Colonic mucosa (tissue), 4 donors: ENCODE measurements around the gene RARA. TPM values are rescaled to one million over a fixed set of nuclear protein-coding genes. Genes with fewer than 3 reads are reported as not detected.

Experiments used
- DNase-seq: peaks from one replicate; pipeline ENCODE4 v3.0.0-alpha.2; 2020
- H3K27ac ChIP-seq: fragments of 200-600 bp; one replicate; pipeline ENCODE4 v1.8.0; 2021
- H3K27me3 ChIP-seq: fragments of 200-600 bp; one replicate; pipeline ENCODE4 v1.8.0; 2021
- H3K36me3 ChIP-seq: fragments of 200-600 bp; one replicate; pipeline ENCODE4 v1.8.0; 2021
- H3K4me1 ChIP-seq: fragments of 200-600 bp; one replicate; pipeline ENCODE4 v1.8.0; 2021; ENCODE audit warnings: mild to moderate bottlenecking
- H3K4me3 ChIP-seq: fragments of 200-600 bp; one replicate; pipeline ENCODE4 v1.8.0; 2021
- H3K9ac ChIP-seq, 2 donors: one replicate each; pipeline ENCODE4 v1.7.0; 2013; ENCODE audit warnings: control low read depth in 2 of 2, low read depth in 2 of 2, low read length in 2 of 2
- H3K9me3 ChIP-seq: fragments of 200-600 bp; one replicate; pipeline ENCODE4 v1.8.0; 2021
- intact Hi-C: fragments of 100-400 bp; cut with DNase I; formaldehyde crosslinking; loops from one replicate; pipeline ENCODE4 v1.14.1; 2022
- total RNA-seq, 2 donors: library from RNA; stranded (reverse); fragmentation: NEBNext Ultra II Directional in 1 of 2; extraction: Animal tissue kit (Norgen Biotek cat#: 25700) in 1 of 2; gene quantifications; one replicate each; pipeline ENCODE4 v1.2.1, GENCODE V29; 2021
- TF ChIP-seq, protein P1 (sequence below): fragments of 200-600 bp; IDR thresholded peaks from one replicate; pipeline ENCODE4 v1.8.0; 2022; ENCODE audit warnings: antibody characterized with exemption, mild to moderate bottlenecking
- donor health status: healthy.
- donor health status: DM: no; HTN: no; CAD: no.
- donor health status: DM: no; HTN: no; CAD: no.

RARA gene
- total RNA-seq, 2 donors from 2014 or later: 25.6 to 46.7 TPM

DNA sequence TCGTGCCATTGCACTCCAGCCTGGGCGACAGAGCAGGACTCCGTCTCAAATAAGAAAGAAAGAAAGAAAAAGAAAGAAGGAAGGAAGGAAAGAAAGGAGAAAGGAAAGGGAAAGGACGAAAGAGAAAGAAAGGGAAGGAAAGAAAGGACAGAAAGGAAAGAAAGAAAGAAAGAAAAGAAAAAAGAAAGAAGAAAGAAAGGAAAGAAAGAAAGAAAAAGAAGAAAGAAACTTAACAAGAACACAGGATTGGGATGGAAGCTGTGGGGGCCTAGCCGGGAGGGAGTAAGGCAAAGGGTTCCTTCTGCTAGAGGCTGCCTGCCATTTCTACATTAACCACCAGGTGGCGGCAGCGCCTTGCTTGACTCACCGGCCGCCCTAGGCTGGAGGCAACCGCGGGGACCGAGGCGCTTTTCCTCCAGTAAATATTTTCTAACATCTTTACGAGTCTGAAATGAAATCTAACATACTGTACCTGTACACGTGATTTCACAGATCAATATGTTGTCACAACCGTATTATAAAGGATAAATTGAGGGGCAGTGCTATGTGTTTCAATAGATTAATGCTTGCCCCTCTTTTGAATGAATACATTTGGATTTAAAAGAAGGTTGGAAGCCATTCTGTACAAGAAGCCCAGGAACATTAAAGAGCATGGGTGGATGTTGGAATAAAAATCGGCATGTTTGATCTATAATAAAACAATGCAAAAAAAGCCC is 49.5 kb downstream of the RARA start:
- no peaks in the 10 kb centered on the region for H3K27me3 ChIP-seq
- no peaks in the 10 kb centered on the region for H3K9me3 ChIP-seq
- TF ChIP-seq, protein P1, sequence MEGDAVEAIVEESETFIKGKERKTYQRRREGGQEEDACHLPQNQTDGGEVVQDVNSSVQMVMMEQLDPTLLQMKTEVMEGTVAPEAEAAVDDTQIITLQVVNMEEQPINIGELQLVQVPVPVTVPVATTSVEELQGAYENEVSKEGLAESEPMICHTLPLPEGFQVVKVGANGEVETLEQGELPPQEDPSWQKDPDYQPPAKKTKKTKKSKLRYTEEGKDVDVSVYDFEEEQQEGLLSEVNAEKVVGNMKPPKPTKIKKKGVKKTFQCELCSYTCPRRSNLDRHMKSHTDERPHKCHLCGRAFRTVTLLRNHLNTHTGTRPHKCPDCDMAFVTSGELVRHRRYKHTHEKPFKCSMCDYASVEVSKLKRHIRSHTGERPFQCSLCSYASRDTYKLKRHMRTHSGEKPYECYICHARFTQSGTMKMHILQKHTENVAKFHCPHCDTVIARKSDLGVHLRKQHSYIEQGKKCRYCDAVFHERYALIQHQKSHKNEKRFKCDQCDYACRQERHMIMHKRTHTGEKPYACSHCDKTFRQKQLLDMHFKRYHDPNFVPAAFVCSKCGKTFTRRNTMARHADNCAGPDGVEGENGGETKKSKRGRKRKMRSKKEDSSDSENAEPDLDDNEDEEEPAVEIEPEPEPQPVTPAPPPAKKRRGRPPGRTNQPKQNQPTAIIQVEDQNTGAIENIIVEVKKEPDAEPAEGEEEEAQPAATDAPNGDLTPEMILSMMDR: peak; percentile 99
- no peaks in the 10 kb centered on the region for H3K4me1 ChIP-seq
- no peak overlapping the region for H3K4me3 ChIP-seq
- no peaks in the 10 kb centered on the region for H3K36me3 ChIP-seq
- intact Hi-C loops: loop anchor here (2.0 kb wide), 1 partner anchor 202 kb away; no protein-coding TSS in a partner anchor
- no peak overlapping the region for H3K27ac ChIP-seq
- DNase-seq: peak; percentile 94
- peak overlapping the region in 1 of 2 donors; percentile 66 for H3K9ac ChIP-seq

DNA sequence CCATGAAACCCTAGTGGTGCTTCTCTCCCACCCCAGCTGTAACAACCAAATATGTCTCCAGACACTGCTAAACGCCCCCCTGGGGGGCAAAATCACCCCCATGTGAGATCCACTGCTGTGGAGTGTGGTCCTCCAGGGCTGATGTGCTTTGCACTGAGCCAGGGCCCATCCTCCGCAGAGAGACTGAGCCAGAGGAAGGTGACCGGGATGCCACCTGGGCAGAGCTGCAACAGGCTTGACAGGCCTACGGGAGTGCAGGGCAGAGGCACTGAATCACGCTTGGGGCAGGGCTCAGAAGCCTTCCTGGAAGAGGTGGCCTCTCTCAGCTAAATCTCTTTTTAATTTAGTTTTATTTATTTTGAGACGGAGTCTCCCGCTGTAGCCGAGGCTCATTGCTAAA is 51.1 kb downstream of the RARA start:
- Histone ChIP-seq H3K36me3 (no peaks in the 10 kb centered on the region), H3K9me3 (no peaks in the 10 kb centered on the region), H3K27ac (no peak overlapping the region), H3K4me1 (no peaks in the 10 kb centered on the region), H3K9ac (no peak overlapping the region), H3K4me3 (no peak overlapping the region), H3K27me3 (no peaks in the 10 kb centered on the region)
- DNase-seq: no peak
- intact Hi-C loops: loop anchor here (2.0 to 5.0 kb wide), 2 partner anchors 57 to 173 kb away; partner anchors contain the start of gene TOP2A
- TF ChIP-seq, protein P1: no peak

DNA sequence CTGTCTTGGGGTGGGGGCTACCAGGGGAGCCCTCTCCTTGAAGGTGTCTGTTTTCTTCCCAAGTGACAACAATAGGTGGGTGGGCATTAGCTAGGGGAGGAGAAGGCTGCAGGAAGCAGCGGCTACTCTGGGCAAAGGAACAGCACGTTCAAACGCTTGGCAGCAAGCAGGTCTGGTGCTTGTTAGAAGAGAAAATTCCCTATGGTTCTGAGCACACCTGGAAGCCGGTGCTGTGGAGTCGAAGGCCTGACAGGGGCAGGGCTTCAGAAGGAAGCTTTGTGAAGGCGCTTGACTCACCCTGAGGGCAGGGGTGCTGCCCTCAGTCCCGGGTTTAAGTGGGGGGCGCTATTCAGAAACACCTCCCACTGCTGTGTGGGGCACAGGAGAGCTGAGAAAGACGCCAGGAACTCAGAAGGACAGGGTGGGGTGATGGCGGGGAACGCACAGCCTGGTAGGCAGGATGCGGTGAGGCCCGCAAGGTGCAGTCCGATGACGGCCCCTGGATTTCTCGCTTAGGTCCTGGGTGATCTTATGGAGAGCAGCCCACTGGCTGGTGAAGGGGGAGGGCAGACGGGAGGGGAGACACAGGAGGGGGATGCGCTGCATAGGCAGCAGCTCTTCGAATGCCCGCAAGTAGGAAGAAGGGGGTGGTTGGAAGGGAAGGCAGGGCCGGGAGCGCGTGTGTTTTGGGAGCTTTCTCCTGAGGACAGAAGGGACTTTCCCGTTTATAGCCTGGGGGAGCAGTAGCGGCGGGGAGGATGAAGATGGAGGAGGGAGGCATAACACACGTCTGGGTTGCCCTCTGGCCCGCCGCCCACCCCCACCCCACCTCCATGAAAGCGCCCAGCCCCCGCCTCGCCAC is 52.3 kb downstream of the RARA start:
- no peak overlapping the region for H3K4me3 ChIP-seq
- TF ChIP-seq, protein P1: no peak
- H3K36me3 ChIP-seq: no peaks in the 10 kb centered on the region
- intact Hi-C loops: loop anchor here (2.0 to 5.0 kb wide), 2 partner anchors 56 to 172 kb away; partner anchors contain the start of gene TOP2A
- no peak overlapping the region for H3K9ac ChIP-seq
- no peaks in the 10 kb centered on the region for H3K4me1 ChIP-seq
- H3K27ac ChIP-seq: no peak overlapping the region
- no peak for DNase-seq
- H3K27me3 ChIP-seq: no peaks in the 10 kb centered on the region
- no peaks in the 10 kb centered on the region for H3K9me3 ChIP-seq

DNA sequence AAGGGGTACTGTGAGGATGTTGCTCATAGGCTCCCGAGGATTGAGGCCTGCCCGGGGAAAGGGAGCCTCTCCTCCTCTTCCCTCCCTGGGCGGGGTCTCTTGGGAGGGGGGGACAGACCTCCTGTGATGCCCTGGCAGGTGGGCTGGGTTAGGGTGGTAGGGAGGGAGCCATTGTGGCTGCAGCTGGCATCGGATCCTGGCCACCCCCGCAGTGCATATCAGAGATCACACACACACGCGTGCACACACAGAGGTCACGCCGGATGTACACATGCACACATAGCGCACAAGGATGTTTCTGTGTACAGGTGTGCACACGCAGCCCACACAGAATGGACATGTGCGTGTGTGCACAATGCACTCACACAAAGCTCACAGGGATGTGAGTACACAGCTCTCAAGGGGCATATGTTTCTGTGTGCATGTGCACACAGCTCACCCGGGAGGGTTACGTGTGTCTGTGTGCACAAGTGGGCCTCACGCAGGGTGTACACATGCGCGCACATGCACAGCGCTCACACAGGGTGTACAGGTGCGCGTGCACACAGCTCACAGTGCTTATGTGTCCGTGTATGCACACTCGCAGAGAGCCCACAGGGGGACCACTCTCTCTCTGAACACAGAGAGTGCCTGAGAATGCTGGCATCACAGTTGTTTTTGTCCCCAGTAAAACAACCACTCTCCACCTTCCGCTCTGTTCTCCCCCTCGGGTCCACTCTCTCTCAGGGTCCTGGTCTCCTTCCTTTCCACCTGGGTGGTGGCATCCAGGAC is 53.1 kb downstream of the RARA start:
- intact Hi-C loops: loop anchor here (2.0 to 5.0 kb wide), 2 partner anchors 55 to 171 kb away; partner anchors contain the start of gene TOP2A
- TF ChIP-seq, protein P1: no peak
- peak overlapping the region in 1 of 2 donors; percentile 12 for H3K9ac ChIP-seq
- peak; percentile 17 for DNase-seq
- no peak overlapping the region for H3K4me3 ChIP-seq
- no peaks in the 10 kb centered on the region for H3K4me1 ChIP-seq
- no peaks in the 10 kb centered on the region for H3K9me3 ChIP-seq
- H3K27me3 ChIP-seq: no peaks in the 10 kb centered on the region
- H3K36me3 ChIP-seq: no peaks in the 10 kb centered on the region
- H3K27ac ChIP-seq: no peak overlapping the region

DNA sequence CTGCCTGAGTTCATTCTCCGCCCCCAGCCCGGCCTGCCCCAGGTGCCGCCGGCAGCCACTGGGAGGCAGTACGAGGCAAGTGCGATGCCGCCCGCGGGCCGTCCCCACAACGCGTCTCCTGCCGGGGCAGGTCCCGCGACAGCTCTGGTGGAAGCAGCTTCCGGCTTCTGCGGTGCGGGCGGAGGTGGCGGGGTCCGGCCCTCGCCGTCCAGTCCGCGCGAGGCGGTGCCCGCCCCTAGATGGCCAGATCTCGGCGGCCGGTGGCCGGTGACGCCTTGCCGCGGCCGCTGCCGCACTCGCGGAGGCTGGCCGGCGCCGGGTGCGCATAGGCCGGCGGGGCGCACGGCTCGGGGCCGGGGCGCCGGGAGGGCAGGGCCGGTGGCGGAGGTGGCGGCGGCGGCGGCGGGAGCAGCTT is 53.7 kb downstream of the RARA start:
- peak overlapping the region in 1 of 2 donors; percentile 19 for H3K9ac ChIP-seq

More for the DNA sequence above, 53.7 kb downstream of the RARA start:
- Histone ChIP-seq H3K4me1 (no peaks in the 10 kb centered on the region), H3K27me3 (no peaks in the 10 kb centered on the region), H3K9me3 (no peaks in the 10 kb centered on the region), H3K27ac (no peak overlapping the region), H3K4me3 (peak overlapping the region; percentile 59), H3K36me3 (no peaks in the 10 kb centered on the region)
- TF ChIP-seq, protein P1: peak; percentile 57
- peak; percentile 81 for DNase-seq
- intact Hi-C loops: loop anchor here (5.0 kb wide), 1 partner anchor 55 kb away; the partner anchor contains the start of gene TOP2A
